GM18870 (cell line): Measurements from ENCODE around the gene CMKLR1.

ENCODE experiments used
- ATAC-seq: cut with Tn5 transposase; IDR thresholded peaks from one replicate; pipeline ENCODE4 v1.9.1; 2021; ENCODE audit warnings: moderate library complexity; ENCODE audit not compliant: unreplicated experiment

CMKLR1 gene

GRCh38 chr12:108302016-108302402 is 37.1 kb downstream of the CMKLR1 start:
- ATAC-seq: no peak

GRCh38 chr12:108301346-108301745 is 37.8 kb downstream of the CMKLR1 start:
- ATAC-seq: no peak

DNA sequence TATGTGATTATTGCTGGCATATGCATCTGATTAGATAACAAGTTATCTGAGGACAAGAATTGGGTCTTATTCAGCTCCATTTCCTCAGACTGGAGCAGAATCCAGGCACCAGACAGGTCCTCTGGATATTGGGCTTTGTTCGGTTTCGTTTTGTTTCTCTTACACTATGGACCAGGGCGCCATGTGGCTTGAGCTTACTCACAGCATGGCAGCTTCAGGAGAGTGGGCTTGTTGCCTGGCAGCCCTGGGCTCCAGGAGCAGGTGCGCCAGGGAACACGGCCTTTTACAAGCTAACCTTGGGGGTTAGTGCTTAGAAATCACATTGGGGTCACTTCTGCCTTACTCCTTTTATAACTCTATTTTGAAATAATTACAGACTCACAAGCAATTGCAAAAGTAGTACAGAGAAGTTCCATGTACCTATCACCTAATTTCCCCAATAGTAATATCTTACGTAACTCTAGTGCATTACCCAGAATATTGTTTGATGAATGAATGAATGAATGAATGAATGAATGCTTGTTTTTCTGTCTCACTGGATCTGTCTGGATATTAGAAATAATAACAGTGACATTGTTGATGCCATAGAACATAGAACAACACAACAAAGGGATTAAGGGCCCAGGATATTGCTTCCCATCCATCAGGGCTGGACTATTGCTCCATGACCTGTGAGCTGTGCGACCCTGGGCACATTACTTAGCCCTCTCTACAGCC is 39.0 kb downstream of the CMKLR1 start:
- no peak for ATAC-seq

- no peak for ATAC-seq
Measured at GRCh38 chr12:108299516-108299915, 39.6 kb downstream of the CMKLR1 start.

DNA sequence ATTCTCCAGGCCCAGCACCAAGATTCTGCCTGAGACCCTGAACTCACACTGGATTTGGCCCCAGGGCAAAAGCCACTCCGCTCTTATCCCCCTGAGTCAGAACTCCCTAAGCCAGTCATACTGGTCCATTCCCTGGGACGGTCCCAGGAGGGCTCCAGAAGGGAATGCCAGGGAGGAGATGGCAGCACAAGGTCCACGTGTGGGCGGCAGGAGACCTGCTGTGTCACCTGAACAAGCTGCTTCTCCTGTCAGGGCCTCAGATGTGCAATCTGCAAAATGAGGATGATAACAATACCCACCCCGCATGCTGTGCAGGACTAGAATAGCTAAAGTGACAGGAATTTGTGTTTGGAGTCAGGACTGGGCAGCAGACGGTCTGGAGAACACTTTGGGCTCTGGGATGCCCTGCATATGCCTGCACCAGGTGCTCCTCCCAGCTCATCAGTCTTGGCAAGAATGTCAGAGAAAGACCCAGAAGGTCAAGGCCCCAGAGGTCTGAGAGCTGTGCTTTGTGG is 40.3 kb downstream of the CMKLR1 start:
- ATAC-seq: no peak

GRCh38 chr12:108297895-108298760 is 41.0 kb downstream of the CMKLR1 start:
- ATAC-seq: peak; percentile 59

DNA sequence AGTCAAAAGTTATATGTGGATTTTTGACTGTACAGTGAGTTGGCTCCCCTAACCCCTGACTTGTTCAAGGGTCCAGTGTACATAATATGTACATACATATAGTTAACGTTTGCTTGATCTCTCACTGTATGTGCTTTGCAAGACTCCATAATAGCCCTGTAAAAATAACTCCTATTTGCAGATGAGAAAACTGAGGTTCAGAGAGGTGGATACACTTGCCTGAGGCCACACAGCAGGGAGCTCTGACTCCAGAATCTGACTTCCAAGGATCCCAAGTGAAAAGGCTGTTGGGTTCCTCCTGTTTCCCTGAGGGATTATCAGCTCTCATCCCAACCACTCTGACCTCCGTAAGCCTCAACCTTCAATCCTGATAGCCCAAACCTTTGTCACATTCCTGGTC is 41.7 kb downstream of the CMKLR1 start:
- no peak for ATAC-seq

DNA sequence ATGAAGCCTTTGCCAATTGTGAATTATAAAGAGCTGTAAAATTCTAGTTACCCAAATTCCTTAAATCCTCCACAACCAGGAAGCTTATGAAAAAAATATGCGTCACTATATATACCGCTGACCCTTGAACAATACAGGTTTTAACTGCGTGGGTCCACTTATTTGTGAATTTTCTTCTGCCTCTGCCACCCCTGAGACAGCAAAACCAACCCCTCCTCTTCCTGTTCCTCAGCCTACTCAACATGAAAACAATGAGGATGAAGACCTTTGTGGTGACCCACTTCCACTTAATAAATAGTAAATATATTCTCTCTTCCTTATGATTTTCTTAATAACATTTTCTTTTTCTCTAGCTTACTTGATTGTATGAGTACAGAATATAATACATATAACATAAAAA is 42.2 kb downstream of the CMKLR1 start:
- no peak for ATAC-seq

DNA sequence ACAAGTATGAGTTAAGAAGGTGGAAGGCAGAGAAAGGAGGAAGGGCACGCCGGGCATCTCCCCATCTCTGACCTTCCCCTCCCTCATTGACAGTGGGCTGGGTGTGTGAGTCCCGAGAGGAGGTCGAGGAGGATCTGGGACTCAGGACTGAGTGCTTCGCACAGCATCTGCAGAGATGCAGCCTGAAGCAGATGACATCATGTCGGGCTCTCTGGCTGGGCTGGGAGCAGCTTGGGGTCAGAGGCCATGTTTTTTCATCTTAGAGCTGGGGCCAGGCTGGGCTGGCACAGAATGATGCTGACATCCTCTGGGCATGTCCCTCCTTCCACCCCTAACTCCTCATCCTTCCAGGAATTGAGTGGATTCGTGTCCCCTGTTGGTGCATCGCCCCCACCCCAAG is 43.5 kb downstream of the CMKLR1 start:
- no peak for ATAC-seq

DNA sequence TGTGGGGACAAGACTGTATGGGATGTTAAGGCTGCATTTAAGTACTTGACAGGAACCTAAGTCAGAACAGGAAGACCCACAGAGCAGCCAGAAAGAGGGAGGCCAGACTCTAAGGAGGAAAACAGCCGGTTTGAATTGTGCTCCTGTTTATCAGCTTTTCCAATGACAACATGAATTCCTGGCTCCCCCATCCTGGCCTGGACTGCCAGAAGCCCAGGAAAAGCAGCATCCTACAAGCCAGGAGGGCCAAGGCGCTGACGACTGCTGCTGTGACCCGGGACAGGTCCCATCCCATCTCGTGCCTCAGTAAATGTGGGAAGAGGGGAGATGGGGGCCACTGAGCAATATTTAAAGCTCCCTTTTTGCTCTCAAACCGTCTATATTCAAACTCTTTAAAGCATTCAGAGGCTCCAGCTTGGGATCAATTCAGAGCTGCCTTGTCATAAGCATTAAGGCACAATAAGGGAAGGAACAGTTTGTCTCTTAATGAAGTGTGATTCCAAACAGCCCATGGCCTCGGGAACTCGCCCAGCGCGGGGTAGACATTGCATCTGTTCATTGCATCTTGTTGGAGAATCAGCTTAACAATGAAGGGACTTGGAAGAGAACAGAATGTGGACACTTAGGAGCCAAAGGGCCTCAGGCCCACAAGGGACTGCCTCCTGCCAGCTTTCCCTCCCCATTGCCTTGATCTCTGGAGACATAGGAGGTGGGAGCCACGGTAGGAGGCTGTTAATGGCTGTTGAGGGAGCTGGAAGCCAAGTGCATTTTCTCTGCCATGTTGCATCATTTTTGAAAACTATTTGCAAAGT is 49.6 kb downstream of the CMKLR1 start:
- no peak for ATAC-seq

DNA sequence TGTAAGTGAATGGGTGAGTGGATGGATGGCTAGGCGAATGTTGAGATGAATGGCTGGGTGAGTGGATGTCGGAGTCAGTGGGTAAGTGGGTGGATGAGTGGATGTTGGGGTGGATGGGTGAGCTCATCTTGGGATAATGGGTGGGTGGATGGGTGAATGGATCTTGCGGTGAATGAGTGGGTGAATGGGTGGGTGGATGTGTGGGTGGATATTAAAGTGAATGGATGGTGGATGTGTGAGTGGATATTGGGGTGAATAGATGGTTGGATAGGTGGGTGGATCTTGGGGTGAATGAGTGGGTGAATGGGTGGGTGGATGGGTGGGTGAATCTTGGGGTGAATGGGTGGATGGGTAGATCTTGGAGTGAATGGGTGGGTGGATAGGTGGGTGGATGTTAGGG is 51.9 kb downstream of the CMKLR1 start:
- no peak for ATAC-seq

GRCh38 chr12:108285016-108285415 is 54.1 kb downstream of the CMKLR1 start:
- ATAC-seq: no peak

GRCh38 chr12:108284163-108284562 is 54.9 kb downstream of the CMKLR1 start:
- no peak for ATAC-seq

GRCh38 chr12:108282676-108283075 is 56.4 kb downstream of the CMKLR1 start:
- no peak for ATAC-seq

GRCh38 chr12:108282160-108282559 is 57.0 kb downstream of the CMKLR1 start:
- ATAC-seq: no peak

GRCh38 chr12:108277613-108278012 is 61.5 kb downstream of the CMKLR1 start:
- no peak for ATAC-seq

- no peak for ATAC-seq
Measured at GRCh38 chr12:108273217-108273616, 65.9 kb downstream of the CMKLR1 start.

DNA sequence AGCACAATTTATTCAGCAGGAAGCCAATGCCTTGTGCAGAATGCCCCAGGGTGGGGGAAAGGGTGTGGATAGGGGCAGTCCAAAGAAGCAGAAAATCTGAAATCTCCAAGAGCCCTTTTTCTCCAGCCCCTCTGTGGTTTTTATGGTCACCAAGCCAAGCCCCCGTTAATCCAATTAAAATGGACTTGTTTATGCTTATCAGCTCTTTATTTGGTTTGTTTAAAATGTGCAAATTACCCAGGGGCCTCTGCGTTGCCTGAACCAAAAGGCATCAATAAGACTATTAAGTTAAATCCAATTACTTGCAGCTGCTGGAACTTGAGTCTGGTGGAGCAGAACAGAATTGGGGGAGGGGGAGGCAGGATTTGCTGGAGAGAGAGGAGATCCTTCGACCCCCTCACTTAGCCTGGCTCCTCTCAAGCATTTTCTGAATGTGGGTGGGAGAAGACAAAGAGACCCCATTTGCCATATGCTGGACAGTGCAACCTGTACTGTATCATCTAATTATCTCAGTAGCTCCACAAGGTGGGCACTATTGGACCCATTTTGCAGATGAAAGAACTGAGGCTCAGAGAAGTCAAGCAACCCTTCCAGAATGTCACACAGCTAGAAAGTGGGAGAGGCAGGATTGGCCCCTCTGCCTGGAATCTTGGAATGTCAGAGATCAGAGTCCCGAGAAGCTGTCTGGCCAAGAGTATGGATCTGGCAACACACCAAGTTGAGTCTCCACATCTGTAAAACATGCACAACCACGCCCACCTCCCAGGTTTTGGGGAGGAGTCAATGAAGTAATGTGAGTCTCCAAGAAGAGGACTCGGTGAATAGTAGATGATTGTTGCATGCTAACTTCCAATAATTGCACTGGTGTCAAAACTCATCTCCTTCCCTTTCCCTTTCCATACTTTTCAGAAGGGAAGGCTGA is 66.9 kb downstream of the CMKLR1 start:
- no peak for ATAC-seq

DNA sequence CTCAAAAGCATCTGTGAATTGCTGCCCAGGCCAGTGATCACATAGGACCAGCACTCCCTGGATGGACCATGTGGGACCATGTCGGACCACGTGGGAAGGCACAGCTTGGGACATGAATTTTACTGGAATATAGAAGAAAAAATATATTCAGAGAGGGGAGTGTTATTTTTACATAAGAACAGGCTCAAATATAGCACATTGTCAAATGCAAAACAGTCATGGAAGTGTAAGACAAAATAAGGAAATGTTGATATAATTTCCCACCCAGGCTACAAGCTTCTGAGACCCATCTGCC is 68.3 kb downstream of the CMKLR1 start:
- ATAC-seq: no peak

DNA sequence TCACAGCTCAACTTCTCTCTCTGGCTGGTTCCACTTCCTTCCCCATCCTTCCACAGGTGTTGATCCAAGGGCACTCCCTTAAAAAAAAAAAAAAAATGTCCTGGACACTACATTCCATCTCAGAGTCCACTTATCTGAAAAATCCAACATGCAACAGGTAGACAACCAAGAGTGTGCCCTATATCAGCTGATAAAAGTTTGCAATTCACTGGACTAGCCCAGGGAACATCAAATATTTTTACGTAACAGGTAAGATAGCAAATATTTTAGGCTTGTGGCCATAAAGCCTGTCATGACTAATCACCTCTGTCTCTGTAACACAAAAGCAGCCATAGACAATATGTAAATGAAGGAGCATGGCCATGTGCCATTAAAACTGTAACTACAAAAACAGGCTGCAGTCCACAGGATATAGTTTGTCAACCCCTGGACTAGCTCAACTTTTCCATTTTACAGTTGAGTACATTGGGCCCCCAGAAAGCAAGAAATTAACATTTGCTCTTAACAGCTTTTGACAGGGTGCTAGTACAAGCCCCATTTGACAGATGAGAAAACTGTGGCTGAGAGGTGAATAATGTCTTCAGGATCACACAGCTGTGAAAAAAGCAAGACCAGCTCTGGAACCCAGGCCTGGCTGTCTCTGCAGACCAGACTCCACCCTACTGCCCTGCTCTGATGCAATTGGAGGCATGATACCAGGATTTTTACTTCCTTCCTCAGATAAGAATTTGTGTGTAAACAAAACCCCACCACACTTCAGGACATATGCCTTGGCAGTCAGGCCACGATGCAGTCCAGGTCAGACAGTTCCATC is 68.9 kb downstream of the CMKLR1 start:
- ATAC-seq: no peak
